HG03565 (cell line): ENCODE measurements around the gene NAA20.
"Not testable (repeated sequence)": the region's sequence is repeated elsewhere in the genome, so short reads cannot be mapped to it uniquely, and the experiment has no call there.

ENCODE experiments used
- ATAC-seq: cut with Tn5 transposase; IDR thresholded peaks from one replicate; pipeline ENCODE4 v1.9.1; 2021; ENCODE audit warnings: mild to moderate bottlenecking, moderate library complexity; ENCODE audit not compliant: unreplicated experiment

The NAA20 gene

DNA sequence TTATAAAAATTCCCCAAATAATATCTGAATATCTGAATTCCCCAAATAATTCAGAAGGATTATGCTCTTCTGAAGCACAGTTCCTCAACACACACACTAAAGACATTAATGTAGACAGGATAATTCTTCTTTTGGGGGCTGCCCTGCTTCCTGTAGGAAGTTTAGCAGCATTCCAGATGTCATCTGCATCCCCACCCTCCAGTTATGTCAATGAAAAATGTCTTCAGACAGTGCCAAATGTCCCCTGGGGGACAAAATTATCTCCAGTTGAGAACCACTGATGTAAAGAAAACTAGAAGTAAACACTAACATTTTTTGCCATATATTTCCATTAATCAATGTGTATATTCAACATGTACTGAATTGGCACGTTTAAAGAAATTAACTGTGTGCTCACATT is 25.9 kb upstream of the NAA20 start:
- no peak for ATAC-seq

DNA sequence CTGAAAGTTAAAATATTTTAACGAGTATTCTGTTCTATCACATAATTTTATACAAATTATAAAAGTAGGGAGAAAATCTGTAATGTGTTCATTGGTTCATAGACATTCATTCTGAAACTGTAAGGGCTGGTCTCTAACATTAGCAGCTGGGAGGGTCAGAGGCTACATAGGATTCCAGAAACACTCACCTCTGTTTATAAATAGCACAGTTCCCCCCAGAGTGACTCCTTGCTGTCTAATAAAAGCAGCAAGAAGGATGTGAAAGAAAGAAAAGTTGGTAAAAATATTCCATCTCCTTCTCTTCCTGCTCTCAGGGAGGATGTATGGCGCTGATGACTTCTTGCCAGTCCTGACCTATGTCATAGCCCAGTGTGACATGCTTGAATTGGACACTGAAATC is 25.3 kb upstream of the NAA20 start:
- ATAC-seq = no peak

- no peak for ATAC-seq
Observed at GRCh38 chr20:19992996-19993908, 23.9 kb upstream of the NAA20 start.

GRCh38 chr20:19993958-19994669 is 23.0 kb upstream of the NAA20 start:
- ATAC-seq = no peak

- ATAC-seq = no peak
Observed at GRCh38 chr20:19995220-19995863, 21.8 kb upstream of the NAA20 start.

- ATAC-seq = no peak
Observed at GRCh38 chr20:19996222-19996621, 20.9 kb upstream of the NAA20 start.

DNA sequence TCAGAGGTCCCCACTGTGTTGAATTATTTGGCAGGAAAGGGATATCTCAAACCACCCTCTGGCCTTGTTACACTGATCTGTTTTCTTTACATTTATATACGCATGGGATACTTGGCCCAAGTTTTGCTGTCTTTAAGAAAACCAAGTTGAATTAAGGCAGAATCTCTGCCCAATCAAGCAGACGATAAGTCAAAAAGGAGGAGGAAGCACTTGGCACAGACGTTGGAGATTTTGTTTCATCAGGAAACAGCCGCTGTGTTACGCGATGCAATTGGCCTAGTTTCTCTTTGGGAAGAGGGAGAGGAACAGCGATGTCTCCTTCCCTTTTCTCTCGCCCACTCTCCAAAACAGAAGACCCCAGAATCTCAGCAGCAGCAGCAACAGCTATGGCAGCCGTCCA is 20.2 kb upstream of the NAA20 start:
- no peak for ATAC-seq

DNA sequence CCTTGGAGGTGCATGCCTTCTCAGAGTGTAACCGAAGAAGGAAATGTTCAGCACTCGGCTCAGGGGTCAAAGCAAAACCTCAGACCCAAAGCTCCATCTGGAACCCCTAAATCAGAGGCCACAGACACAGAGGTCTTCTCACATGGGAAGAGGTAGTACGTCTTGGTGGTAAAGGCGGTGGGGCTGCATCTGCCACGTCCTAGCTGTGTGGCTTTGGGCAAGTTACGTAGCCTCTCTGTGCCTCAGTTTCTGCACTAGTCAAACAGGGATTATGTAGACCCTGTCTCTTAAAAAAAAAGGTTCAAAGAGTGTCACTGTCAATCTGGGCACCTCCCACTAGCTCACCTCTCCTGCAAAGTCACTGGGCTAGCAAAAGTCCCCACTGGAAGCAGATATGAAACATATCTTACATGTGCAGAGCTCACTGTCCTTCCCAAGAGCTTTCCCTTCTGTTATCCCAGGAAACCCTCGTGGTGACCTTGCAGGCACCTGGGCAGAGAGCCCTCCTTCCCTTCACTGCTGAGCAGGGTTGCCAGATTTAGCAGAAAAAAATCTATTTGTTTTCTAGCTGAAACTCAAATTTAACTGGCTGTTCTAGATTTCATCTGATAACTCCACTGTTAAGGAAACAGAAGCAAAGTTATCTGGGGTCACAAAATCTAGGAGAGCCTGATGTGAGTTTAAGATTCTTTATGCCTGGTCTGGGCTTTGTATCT is 18.0 kb upstream of the NAA20 start:
- ATAC-seq = no peak

GRCh38 chr20:20000211-20000968 is 16.8 kb upstream of the NAA20 start:
- no peak for ATAC-seq

DNA sequence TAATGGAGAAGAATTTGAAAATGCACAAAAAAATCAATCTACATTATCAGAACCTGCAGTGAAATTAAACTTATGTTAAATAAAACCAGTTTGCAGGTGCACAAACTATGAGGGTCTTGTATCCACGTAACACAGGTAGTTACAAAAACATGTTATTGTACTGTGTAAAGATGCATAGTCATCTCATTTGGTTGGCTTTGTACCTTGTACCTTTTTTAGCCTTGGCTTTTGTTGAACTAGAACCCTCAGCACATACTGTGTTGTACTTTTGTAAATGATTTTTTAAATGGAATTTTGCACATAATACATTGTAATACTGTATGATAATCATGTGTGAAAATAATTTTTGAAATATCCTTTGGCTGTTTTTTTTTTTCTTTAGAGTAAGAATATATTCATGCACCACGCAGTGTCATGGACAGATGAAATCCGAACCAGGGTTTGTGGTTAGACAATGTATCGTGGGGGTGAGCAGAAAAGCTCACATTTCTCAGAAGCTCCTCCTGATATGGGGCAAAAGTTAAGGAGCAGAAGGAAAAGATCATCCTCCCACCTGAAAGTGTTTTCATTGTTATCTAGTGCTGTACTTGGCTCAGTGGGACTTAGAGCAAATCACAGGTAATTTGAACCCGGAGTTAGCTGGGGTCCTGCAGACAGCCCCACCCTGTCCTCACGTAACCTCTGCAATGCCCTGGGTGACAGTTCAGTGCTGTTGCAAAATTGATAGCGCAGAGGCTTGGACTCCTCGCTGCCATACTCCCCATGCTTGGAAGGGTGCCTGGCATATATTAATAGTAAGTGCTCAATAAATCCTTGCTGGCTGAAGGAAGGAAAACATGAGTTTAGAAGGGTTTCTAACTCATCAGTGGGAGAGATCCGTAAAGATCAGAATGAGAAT is 14.8 kb upstream of the NAA20 start:
- no peak for ATAC-seq

DNA sequence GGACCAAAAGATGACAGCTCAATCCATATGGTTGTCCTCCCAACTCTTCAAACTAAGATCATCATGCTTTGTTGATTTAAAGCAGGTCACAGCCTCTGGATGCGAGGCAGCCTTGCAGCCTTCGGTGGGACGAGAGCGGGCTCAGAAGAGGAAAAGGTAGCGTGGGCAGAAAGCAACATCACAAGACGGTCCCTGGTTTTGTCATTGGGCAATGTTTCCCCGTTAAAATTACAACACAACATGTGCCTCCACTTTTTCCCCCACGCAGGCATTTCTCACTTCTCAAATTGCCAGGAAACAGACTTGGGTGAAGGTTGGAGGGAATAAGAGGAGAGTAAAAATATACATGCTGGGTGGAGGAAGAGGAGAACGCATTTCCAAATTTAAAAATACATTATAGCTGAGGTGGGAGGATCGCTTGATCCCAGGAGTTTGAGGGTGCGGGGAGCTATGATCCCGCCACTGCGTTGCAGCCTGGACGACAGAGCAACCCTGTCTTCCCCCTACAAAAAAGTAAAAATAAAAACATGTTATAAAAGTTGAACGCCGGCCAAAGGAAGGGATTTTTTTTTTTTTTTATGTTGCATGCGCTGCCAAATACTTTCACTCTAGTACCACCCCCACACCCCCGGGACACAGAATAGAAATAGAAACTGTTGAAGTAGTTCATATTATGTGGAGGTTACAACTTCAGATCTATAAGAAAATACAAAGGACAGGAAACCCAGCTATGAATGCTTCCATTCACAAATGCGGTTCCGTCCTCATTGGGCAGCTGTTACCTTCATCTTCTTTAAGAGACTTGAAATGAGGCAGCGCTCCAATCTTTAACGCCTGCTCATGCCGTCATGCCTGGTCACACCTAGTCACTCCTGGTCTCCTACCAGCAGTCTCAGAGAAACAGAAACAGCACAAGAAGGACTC is 13.9 kb upstream of the NAA20 start:
- ATAC-seq = no peak

- ATAC-seq = not testable (repeated sequence)
Observed at GRCh38 chr20:20003955-20004322, 13.2 kb upstream of the NAA20 start.

DNA sequence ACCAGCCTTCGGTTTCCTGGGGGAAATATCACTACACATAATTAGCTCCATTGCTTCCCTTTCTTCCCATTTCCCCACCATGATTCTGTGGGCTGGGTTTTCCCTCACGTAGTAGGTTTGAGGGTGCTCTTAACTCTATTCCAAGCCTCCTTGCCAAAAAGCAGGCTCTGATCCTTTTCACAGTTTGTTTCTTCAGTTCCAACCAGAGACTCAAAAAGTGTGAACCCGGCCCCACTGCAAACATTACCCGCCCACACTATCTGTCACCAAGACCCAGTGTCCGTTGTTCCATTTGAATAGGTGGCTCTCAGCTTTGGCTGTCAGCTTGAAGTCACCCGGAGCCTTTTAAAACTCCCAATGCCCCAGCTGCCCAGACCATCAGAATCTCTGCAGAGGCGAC is 11.8 kb upstream of the NAA20 start:
- no peak for ATAC-seq

- no peak for ATAC-seq
Observed at GRCh38 chr20:20009784-20010253, 7.3 kb upstream of the NAA20 start.

DNA sequence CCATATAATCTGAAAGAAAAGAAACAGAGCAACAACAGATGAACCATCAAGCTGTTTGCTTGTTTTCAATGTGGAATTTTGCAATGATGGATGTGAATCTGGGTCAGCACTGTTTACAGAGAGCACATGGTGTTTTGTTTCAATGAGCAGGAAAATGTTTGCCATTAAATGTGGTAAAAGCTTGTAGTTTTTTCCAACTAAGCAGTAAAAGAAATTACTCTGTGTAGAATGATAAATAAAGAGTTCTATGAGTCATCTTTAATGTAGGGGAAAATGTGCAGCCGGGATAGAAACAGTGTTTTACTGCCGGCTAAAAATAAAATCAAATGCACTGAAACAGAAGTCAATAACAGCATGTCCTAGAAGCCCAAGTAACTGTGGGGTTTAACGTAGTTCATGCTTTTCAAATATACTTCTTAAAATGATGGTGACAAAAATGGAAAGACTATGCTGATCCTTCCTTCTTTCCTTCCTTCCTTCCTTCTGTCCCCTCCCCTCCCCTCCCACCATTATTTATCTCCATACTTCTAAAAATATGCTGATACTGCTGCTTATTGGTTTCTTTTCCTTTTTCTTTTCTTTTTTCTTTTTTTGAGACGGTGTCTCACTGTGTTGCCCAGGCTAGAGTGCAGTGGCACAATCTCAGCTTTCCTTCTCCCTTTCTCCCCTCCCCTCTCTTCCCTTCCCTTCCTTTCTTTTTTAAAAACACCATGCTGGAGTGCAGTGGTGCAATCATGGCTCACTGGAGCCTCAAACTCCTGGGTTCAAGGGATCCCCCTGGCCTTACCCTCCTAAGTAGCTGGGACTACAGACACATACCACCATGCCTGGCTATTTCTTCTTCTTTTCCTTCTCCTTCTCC is 6.3 kb upstream of the NAA20 start:
- ATAC-seq = no peak

- ATAC-seq = no peak
Observed at GRCh38 chr20:20012541-20012940, 4.6 kb upstream of the NAA20 start.

DNA sequence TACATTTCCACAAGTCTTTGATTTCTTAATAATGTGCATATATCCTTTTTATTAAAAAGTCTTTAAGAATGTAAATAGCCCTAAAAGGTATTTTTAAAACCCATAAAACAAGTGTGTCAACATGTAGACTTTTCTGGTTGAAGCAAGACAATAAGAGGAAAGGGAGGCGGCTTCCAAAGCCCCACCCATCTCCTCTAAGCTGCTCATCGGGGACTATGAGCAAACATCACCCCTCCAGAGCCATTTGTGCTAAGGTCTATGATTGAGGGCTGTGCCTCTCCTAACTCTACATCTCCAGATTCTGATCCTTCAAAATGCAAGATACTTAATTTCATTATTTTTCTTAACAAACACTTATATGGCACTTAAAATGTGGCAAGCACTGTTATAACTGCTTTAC is 2.5 kb upstream of the NAA20 start:
- ATAC-seq = no peak
